Measurements from ENCODE around the gene CLSTN2.

The CLSTN2 gene

DNA sequence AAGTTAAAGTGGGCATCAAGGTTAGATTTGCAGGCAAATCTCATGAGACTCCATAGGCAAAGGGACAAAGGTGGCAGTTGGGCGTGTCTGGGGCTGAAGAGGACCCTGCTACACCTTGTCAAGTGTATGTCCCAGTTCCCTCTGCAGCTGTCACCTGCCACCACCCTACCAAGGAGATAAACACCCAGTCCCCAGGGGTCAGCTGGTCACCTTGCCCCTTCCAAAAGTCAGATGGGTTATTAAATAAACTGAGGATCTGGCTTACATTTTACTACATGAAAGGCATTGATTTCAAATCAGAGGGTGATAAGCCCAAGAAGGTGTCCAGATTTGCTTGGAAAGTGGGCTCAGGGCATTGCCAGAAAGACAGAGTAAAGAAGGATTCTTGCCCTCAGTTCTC, 494.8 kb downstream of the CLSTN2 start:
- Histone ChIP-seq H3K79me2 (ENCODE audit: insufficient read depth, low read depth) (no peaks in the 10 kb centered on the region), H3K4me2 (no peak overlapping the region), H3K36me3 (ENCODE audit: insufficient read depth) (no peaks in the 10 kb centered on the region), H3K4me3 (IDR thresholded peaks at IDR 0.05; ENCODE audit: insufficient read depth, low read depth, low read length) (no peak overlapping the region), H3K4me1 (ENCODE audit: low read depth, poor library complexity, severe bottlenecking) (no peaks in the 10 kb centered on the region), H3K27me3 (ENCODE audit: insufficient read depth, low read depth) (no peaks in the 10 kb centered on the region), H2AFZ (ENCODE audit: low read depth) (no peak overlapping the region), H4K20me1 (ENCODE audit: insufficient read depth) (no peaks in the 10 kb centered on the region), H3K27ac (no peak overlapping the region), H3K9ac (no peak overlapping the region)
- TF ChIP-seq, protein P1, sequence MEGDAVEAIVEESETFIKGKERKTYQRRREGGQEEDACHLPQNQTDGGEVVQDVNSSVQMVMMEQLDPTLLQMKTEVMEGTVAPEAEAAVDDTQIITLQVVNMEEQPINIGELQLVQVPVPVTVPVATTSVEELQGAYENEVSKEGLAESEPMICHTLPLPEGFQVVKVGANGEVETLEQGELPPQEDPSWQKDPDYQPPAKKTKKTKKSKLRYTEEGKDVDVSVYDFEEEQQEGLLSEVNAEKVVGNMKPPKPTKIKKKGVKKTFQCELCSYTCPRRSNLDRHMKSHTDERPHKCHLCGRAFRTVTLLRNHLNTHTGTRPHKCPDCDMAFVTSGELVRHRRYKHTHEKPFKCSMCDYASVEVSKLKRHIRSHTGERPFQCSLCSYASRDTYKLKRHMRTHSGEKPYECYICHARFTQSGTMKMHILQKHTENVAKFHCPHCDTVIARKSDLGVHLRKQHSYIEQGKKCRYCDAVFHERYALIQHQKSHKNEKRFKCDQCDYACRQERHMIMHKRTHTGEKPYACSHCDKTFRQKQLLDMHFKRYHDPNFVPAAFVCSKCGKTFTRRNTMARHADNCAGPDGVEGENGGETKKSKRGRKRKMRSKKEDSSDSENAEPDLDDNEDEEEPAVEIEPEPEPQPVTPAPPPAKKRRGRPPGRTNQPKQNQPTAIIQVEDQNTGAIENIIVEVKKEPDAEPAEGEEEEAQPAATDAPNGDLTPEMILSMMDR (conservative IDR thresholded peaks at IDR 0.05; ENCODE audit: low read depth, low read length) = no peak

DNA sequence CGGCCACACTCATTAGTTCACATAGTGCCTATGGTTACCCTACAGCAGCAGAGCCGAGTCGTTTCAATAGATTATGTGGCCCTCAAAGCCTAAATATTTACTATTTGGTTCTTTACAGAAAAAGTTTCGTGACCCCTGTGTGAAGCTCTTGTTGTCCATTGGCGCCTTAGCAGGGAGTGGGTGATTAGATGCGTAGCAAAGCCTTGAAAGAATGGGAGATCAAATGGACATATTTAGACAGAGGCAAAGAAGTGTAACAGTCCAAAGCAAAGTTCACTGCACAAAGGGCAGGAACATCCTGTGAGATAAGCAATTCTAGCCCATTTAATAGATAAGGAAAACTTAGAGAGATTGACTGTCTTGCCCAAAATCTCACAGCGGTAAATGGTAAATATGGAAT, 495.5 kb downstream of the CLSTN2 start:
- Histone ChIP-seq H3K4me3 (IDR thresholded peaks at IDR 0.05; ENCODE audit: insufficient read depth, low read depth, low read length) (no peak overlapping the region), H3K9ac (no peak overlapping the region), H4K20me1 (ENCODE audit: insufficient read depth) (no peaks in the 10 kb centered on the region), H3K79me2 (ENCODE audit: insufficient read depth, low read depth) (no peaks in the 10 kb centered on the region), H3K36me3 (ENCODE audit: insufficient read depth) (no peaks in the 10 kb centered on the region), H3K27me3 (ENCODE audit: insufficient read depth, low read depth) (no peaks in the 10 kb centered on the region), H3K27ac (no peak overlapping the region), H3K4me1 (ENCODE audit: low read depth, poor library complexity, severe bottlenecking) (no peaks in the 10 kb centered on the region), H3K4me2 (no peak overlapping the region), H2AFZ (ENCODE audit: low read depth) (no peak overlapping the region)
- TF ChIP-seq, protein P1 (conservative IDR thresholded peaks at IDR 0.05; ENCODE audit: low read depth, low read length) = no peak

DNA sequence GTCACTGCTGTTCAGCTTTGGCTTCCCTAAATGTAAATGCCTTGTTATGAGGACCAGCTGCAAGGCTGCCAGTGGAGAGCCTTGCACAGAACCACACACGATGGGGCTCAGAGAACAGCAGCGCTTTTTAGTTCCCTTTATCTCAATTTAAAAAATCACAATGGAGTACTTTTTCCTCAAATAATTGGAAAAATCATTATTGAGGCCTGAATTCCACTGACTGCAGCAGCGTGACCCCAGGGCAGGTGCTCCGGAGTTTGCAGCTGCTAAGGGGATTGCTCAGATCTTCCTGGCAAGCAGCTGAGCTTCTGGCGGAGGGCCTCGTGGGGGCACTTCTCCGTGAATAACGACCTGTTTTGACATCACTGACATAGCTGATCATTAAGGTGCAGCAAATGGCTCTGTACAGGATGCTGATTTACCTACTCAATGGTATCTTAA, 497.3 kb downstream of the CLSTN2 start:
- no peak overlapping the region for H2AFZ ChIP-seq (ENCODE audit: low read depth)
- H3K9ac ChIP-seq = no peak overlapping the region
- TF ChIP-seq, protein P1 (conservative IDR thresholded peaks at IDR 0.05; ENCODE audit: low read depth, low read length) = no peak
- H3K27ac ChIP-seq = no peak overlapping the region
- H3K4me2 ChIP-seq = no peak overlapping the region
- no peak overlapping the region for H3K4me3 ChIP-seq (IDR thresholded peaks at IDR 0.05; ENCODE audit: insufficient read depth, low read depth, low read length)
- no peaks in the 10 kb centered on the region for H3K4me1 ChIP-seq (ENCODE audit: low read depth, poor library complexity, severe bottlenecking)
- H4K20me1 ChIP-seq (ENCODE audit: insufficient read depth) = no peaks in the 10 kb centered on the region
- H3K27me3 ChIP-seq (ENCODE audit: insufficient read depth, low read depth) = no peaks in the 10 kb centered on the region
- no peaks in the 10 kb centered on the region for H3K36me3 ChIP-seq (ENCODE audit: insufficient read depth)
- no peaks in the 10 kb centered on the region for H3K79me2 ChIP-seq (ENCODE audit: insufficient read depth, low read depth)

DNA sequence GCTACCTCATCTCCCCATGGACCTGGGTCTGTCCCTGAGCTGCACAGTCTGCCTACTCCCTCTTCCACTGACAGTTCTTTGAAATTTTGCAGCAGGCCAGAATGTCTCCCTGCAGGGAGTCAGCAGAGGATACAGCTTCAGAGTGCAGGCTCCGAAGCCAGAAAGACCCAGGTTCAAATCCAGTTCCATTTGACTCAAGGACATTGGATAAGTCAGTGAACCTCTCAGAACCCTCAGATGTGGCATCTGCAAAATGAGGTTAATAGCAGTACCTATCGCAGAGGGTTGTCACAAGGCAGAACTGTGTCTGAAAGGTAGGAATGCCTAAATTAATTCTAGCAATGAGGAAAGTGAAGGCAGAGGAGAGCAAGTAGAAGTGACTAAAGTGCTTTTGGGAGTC, 498.4 kb downstream of the CLSTN2 start:
- no peaks in the 10 kb centered on the region for H3K79me2 ChIP-seq (ENCODE audit: insufficient read depth, low read depth)
- H3K9ac ChIP-seq = no peak overlapping the region
- H3K27me3 ChIP-seq (ENCODE audit: insufficient read depth, low read depth) = no peaks in the 10 kb centered on the region

More for the DNA sequence above, 498.4 kb downstream of the CLSTN2 start:
- H3K4me3 ChIP-seq (IDR thresholded peaks at IDR 0.05; ENCODE audit: insufficient read depth, low read depth, low read length) = no peak overlapping the region
- no peak overlapping the region for H3K4me2 ChIP-seq
- H3K4me1 ChIP-seq (ENCODE audit: low read depth, poor library complexity, severe bottlenecking) = no peaks in the 10 kb centered on the region
- no peak overlapping the region for H2AFZ ChIP-seq (ENCODE audit: low read depth)
- no peaks in the 10 kb centered on the region for H4K20me1 ChIP-seq (ENCODE audit: insufficient read depth)
- no peak overlapping the region for H3K27ac ChIP-seq
- TF ChIP-seq, protein P1 (conservative IDR thresholded peaks at IDR 0.05; ENCODE audit: low read depth, low read length) = no peak
- no peaks in the 10 kb centered on the region for H3K36me3 ChIP-seq (ENCODE audit: insufficient read depth)
